Measurements from ENCODE around the gene TFPT. TPM values are rescaled to one million over a fixed set of nuclear protein-coding genes. Genes with fewer than 3 reads are reported as not detected.

Gene TFPT
- total RNA-seq, 1 experiment from 2014 or later: 26.6 TPM

DNA sequence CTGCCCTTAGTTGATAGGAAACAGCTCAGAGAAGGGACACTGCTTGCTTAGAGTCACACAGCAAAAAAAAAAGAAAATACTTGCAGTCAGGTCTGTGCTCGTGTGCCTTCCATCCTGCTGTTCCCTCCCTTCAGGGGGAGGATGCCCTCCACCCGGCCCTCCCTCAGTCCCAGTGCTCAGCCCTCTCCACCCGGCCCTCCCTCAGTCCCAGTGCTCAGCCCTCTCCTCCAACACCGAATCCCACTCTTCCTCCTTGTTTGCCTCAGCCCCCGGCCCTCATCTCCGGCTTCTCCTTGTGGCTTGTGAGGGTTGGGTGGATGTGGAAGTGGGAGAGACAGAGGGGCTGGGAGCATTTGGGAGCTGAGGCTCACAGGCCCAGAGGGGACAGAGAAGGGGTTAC is 5.8 kb downstream of the TFPT start:
- Histone ChIP-seq H3K4ac (ENCODE audit: low read depth, low read length) (no peak overlapping the region), H2BK15ac (ENCODE audit: low read depth, low read length) (no peak overlapping the region), H2AFZ (ENCODE audit: low read length) (no peak overlapping the region), H3K79me1 (ENCODE audit: insufficient read depth, low read depth, low read length, poor library complexity, severe bottlenecking) (no peaks in the 10 kb centered on the region), H2BK20ac (ENCODE audit: low read depth, low read length, poor library complexity, severe bottlenecking) (no peak overlapping the region), H3K18ac (ENCODE audit: insufficient read length, low read depth, low read length) (no peak overlapping the region), H3K23ac (ENCODE audit: insufficient read length, low read depth, low read length) (no peak overlapping the region), H3K56ac (ENCODE audit: insufficient read length, low read depth, low read length) (no peak overlapping the region), H3K27me3 (ENCODE audit: insufficient read depth, low read length) (no peaks in the 10 kb centered on the region), H3K23me2 (ENCODE audit: insufficient read length, low read depth, low read length, poor library complexity, severe bottlenecking) (peaks cover 4% of the 10 kb centered on the region), H3K27ac (ENCODE audit: insufficient read length, low read depth, low read length) (no peak overlapping the region), H4K20me1 (ENCODE audit: control insufficient read depth, insufficient read depth, insufficient read length) (no peaks in the 10 kb centered on the region), H2BK120ac (ENCODE audit: low read depth, low read length, poor library complexity, severe bottlenecking) (no peak overlapping the region), H3K4me1 (ENCODE audit: insufficient read depth, low read length) (no peaks in the 10 kb centered on the region), H4K8ac (replicated peaks; ENCODE audit: insufficient read length, low read depth, low read length) (no peak overlapping the region), H3K9me3 (ENCODE audit: control insufficient read depth, low read depth, low read length) (no peaks in the 10 kb centered on the region), H3K14ac (ENCODE audit: insufficient read depth, low read length) (no peak overlapping the region), H2BK5ac (ENCODE audit: insufficient read length, low read length) (no peak overlapping the region), H4K91ac (ENCODE audit: insufficient read length, low read depth, low read length) (no peak overlapping the region), H2BK12ac (ENCODE audit: insufficient read length, low read depth, low read length) (no peak overlapping the region), H3K79me2 (ENCODE audit: insufficient read depth, low read length) (no peaks in the 10 kb centered on the region), H4K5ac (ENCODE audit: insufficient read length, low read depth, low read length) (no peak overlapping the region), H3K9ac (ENCODE audit: extremely low read depth, insufficient read length, low read length) (no peak overlapping the region), H3K4me2 (ENCODE audit: insufficient read depth, insufficient read length, low read length) (no peak overlapping the region), H2AK5ac (ENCODE audit: insufficient read length, low read length) (no peak overlapping the region), H3T11ph (ENCODE audit: low read length) (no peak overlapping the region)
- Mint-ChIP-seq H3K4me3 (no peak overlapping the region), H3K27me3 (ENCODE audit: low read depth) (no peaks in the 10 kb centered on the region; the same call in 1 of the 2 replicates), H3K4me1 (peaks cover 6% of the 10 kb centered on the region in 2 experiments; a peak in 3 of 4 replicates), H3K9me3 (peaks cover 0 to 2% of the 10 kb centered on the region in 2 experiments; a peak in 2 of 5 replicates), H3K36me3 (ENCODE audit: insufficient read depth in 1 of 3, low read depth in 3 of 3) (peaks cover 39 to 74% (median 74%) of the 10 kb centered on the region in 3 experiments), H3K27ac (no peak overlapping the region)
- no CpG with 5 or more reads among the region's 6 CpGs for WGBS (ENCODE audit: extremely low coverage, insufficient read length, low lambda C conversion rate)
- TF ChIP-seq, protein P1, sequence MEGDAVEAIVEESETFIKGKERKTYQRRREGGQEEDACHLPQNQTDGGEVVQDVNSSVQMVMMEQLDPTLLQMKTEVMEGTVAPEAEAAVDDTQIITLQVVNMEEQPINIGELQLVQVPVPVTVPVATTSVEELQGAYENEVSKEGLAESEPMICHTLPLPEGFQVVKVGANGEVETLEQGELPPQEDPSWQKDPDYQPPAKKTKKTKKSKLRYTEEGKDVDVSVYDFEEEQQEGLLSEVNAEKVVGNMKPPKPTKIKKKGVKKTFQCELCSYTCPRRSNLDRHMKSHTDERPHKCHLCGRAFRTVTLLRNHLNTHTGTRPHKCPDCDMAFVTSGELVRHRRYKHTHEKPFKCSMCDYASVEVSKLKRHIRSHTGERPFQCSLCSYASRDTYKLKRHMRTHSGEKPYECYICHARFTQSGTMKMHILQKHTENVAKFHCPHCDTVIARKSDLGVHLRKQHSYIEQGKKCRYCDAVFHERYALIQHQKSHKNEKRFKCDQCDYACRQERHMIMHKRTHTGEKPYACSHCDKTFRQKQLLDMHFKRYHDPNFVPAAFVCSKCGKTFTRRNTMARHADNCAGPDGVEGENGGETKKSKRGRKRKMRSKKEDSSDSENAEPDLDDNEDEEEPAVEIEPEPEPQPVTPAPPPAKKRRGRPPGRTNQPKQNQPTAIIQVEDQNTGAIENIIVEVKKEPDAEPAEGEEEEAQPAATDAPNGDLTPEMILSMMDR (conservative IDR thresholded peaks at IDR 0.05): no peak
- DNase-seq: no peak

All from H9 (cell line).